Endothelial cell of umbilical vein (primary cell): ENCODE data around the gene EID3. TPM values are rescaled to one million over a fixed set of nuclear protein-coding genes. Genes with fewer than 3 reads are reported as not detected.

ENCODE experiments used
- BruUV-seq: library from RNA; stranded (reverse); fragments of 400-500 nt; replicated peaks from 2 replicates; lab custom pipeline; 2021; lab: Mats Ljungman, UMichigan
- CTCF ChIA-PET: fragments of 300-600, 350-600 bp; sonication (Branson Sonifier 250); formaldehyde crosslinking; loops from one replicate; lab custom pipeline; 2021; ENCODE audit warnings: antibody characterized with exemption, inconsistent platforms; lab: Charles Lee
- POLR2A ChIA-PET: fragments of 300-600, 350-600 bp; sonication (Branson Sonifier 250); formaldehyde crosslinking; loops from one replicate; lab custom pipeline; 2021; ENCODE audit warnings: antibody characterized with exemption, inconsistent platforms; lab: Charles Lee
- DNase-seq: peaks from one replicate; pipeline ENCODE4 v3.0.0-alpha.2; 2011; ENCODE audit warnings: low read depth, low spot score
- FAIRE-seq: peaks from 2 replicates; lab custom pipeline; 2011; peaks lifted over from hg19 to GRCh38; lab: Jason Lieb, UNC
- H2AFZ ChIP-seq: 2 replicates; pipeline ENCODE4 v1.6.0; 2012; ENCODE audit warnings: low read depth, low read length, control low read depth, inconsistent platforms
- H3K27ac ChIP-seq: 2 replicates; pipeline ENCODE4 v1.5.1; 2011; ENCODE audit warnings: low read depth, mild to moderate bottlenecking, control low read depth, low read length, moderate library complexity; ENCODE audit not compliant: insufficient read depth
- H3K27me3 ChIP-seq, 2 experiments: 2 replicates each; pipeline versions ENCODE4 v1.6.0 to v1.6.1; 2011; ENCODE audit warnings: low read length in 2 of 2, mixed read lengths in 1 of 2; ENCODE audit not compliant: control insufficient read depth in 2 of 2, insufficient read depth in 2 of 2
- H3K36me3 ChIP-seq, 2 experiments: 2 replicates in 1 of 2; 3 replicates in 1 of 2; pipeline ENCODE4 v1.5.1; 2011; ENCODE audit warnings: low read length in 2 of 2, mild to moderate bottlenecking in 1 of 2, moderate library complexity in 1 of 2; ENCODE audit not compliant: control insufficient read depth in 2 of 2, insufficient read depth in 2 of 2; ENCODE audit errors: extremely low read depth in 1 of 2
- H3K4me1 ChIP-seq: 3 replicates; pipeline ENCODE4 v1.5.1; 2011; ENCODE audit warnings: mild to moderate bottlenecking, low read length; ENCODE audit not compliant: control insufficient read depth, insufficient read depth; ENCODE audit errors: extremely low read depth
- H3K4me2 ChIP-seq: 2 replicates; pipeline ENCODE4 v1.6.1; 2011; ENCODE audit warnings: low read length, control low read depth, mixed read lengths; ENCODE audit not compliant: insufficient read depth
- H3K4me3 ChIP-seq, 3 experiments: fragments of 200-600 bp in 1 of 3; sonication (generic), shearing (Covaris generic) in 1 of 3; replicated peaks in 1 of 3; 2 replicates each; pipeline ENCODE4 v1.5.1; 2011 to 2016; ENCODE audit warnings: control low read depth in 3 of 3, low read length in 3 of 3, mild to moderate bottlenecking in 2 of 3, inconsistent platforms in 1 of 3, low read depth in 1 of 3, moderate library complexity in 1 of 3; ENCODE audit not compliant: insufficient read depth in 1 of 3
- H3K79me2 ChIP-seq: 2 replicates; pipeline ENCODE4 v1.6.0; 2012; ENCODE audit warnings: low read length, inconsistent platforms; ENCODE audit not compliant: control insufficient read depth, insufficient read depth
- H3K9ac ChIP-seq: replicated peaks from 2 replicates; pipeline ENCODE3; 2011; ENCODE audit warnings: low read length, control low read depth; ENCODE audit not compliant: insufficient read depth; ENCODE audit errors: extremely low read depth
- H3K9me1 ChIP-seq: replicated peaks from 3 replicates; pipeline ENCODE4 v1.6.0; 2011; ENCODE audit warnings: mild to moderate bottlenecking, low read length; ENCODE audit not compliant: control insufficient read depth, insufficient read depth; ENCODE audit errors: extremely low read depth
- H3K9me3 ChIP-seq: replicated peaks from 2 replicates; pipeline ENCODE4 v1.5.1; 2012; ENCODE audit warnings: low read length, inconsistent platforms; ENCODE audit not compliant: control insufficient read depth, insufficient read depth
- H4K20me1 ChIP-seq: replicated peaks from 2 replicates; pipeline ENCODE3; 2011; ENCODE audit warnings: mild to moderate bottlenecking, low read length; ENCODE audit not compliant: control insufficient read depth, insufficient read depth; ENCODE audit errors: extremely low read depth
- CTCF ChIP-seq, 2 donors: IDR thresholded peaks; 1 replicate in 1 of 2; 2 replicates in 1 of 2; pipeline ENCODE4 v1.5.1; 2011; ENCODE audit warnings: low read length in 2 of 2, mild to moderate bottlenecking in 2 of 2, moderate library complexity in 2 of 2, control low read depth in 1 of 2, inconsistent platforms in 1 of 2, low read depth in 1 of 2; ENCODE audit not compliant: insufficient read depth in 1 of 2; ENCODE audit errors: extremely low read depth in 1 of 2
- FOS ChIP-seq: IDR thresholded peaks from 2 replicates; pipeline ENCODE4 v1.6.1; 2011; ENCODE audit warnings: mild to moderate bottlenecking, low read length, moderate library complexity, borderline replicate concordance; ENCODE audit not compliant: insufficient read depth
- MYC ChIP-seq: IDR thresholded peaks from one replicate; pipeline ENCODE4 v1.6.1; 2011; ENCODE audit warnings: mild to moderate bottlenecking, low read depth, low read length
- POLR2A ChIP-seq: IDR thresholded peaks from 2 replicates; pipeline ENCODE4 v1.6.1; 2012; ENCODE audit warnings: low read depth, mild to moderate bottlenecking, control low read depth, low read length
- POLR2AphosphoS5 ChIP-seq: IDR thresholded peaks from 2 replicates; pipeline ENCODE4 v1.6.1; 2012; ENCODE audit warnings: low read depth, mild to moderate bottlenecking, control low read depth, low read length, moderate library complexity; ENCODE audit not compliant: insufficient read depth
- dilution Hi-C: fragments of 300-500 bp; cut with MboI; formaldehyde crosslinking; loops from one replicate; pipeline ENCODE4 v1.15.0; 2019; ENCODE audit warnings: low sequenced_read_pairs; ENCODE audit not compliant: extremely low pct_ligation_motif_present
- intact Hi-C: fragments of 100-400 bp; cut with micrococcal nuclease; formaldehyde crosslinking; loops from one replicate; pipeline ENCODE4 v1.10.0; 2022
- polyA plus RNA-seq, 4 experiments: library from polyadenylated mRNA; depleted of rRNA in 3 of 4; stranded (reverse) in 3 of 4; unstranded in 1 of 4; fragments of >200 nt; gene quantifications; 2 replicates each; pipeline versions ENCODE4 v1.2.1 to v1.2.3, GENCODE V29; 2011 to 2012; ENCODE audit warnings: missing spikeins in 1 of 4
- total RNA-seq: library from RNA; stranded (reverse); gene quantifications from 2 replicates; pipeline ENCODE4 v1.2.3, GENCODE V29; 2021

EID3 gene
- total and polyA plus RNA-seq, 2 donors (not counting 3 experiments of a cell fraction or from before 2014, with no cell fraction given) = 1.5 to 14.5 TPM

DNA sequence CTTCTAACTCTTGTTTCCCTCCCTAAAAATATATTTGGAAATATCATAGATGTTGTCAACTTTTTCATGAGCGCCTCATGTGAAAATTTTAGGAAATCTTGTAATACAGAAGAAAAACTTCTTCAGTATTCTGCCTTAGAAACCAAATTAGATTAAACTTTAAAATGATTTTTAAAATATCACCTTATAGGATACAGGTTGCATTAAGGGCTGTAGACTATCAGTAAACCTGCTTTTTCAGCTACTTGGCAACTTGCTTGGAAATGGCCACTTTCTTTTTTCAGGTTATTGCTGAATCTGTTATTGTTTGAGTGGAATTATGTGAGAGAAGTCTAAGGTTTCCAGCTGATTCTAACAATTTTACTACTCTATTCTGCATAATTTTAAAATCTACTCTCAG is 9.1 kb downstream of the EID3 start:
- H3K4me3 ChIP-seq = no peak overlapping the region
- DNase-seq (no peak), FAIRE-seq (no peak)
- intact Hi-C loops = no loop called here
- H3K36me3 ChIP-seq = peaks cover 22 to 57% of the 10 kb centered on the region in 2 experiments
- H3K9me3 ChIP-seq = no peaks in the 10 kb centered on the region
- H3K27ac ChIP-seq = no peak overlapping the region
- H3K27me3 ChIP-seq = no peaks in the 10 kb centered on the region
- no peak overlapping the region for H2AFZ ChIP-seq
- H3K4me2 ChIP-seq = no peak overlapping the region
- dilution Hi-C loops = no loop called here
- peaks cover 96% of the 10 kb centered on the region for H3K79me2 ChIP-seq
- ChIA-PET POLR2A (interaction anchor here (1.5 to 1.7 kb wide), 2 partner anchors 25 to 97 kb away, joined by 3 to 4 read pairs; partner anchors contain the start of gene TXNRD1), CTCF (no interaction called here)
- no peak overlapping the region for H3K9ac ChIP-seq
- H3K9me1 ChIP-seq = no peaks in the 10 kb centered on the region
- H4K20me1 ChIP-seq = peaks cover 17% of the 10 kb centered on the region
- TF ChIP-seq FOS (no peak), CTCF (IDR thresholded peaks at IDR 0.05; ENCODE audit: extremely low read depth in 1 of 2, insufficient read depth in 1 of 2, low read depth in 1 of 2, low read length in 2 of 2) (no peak), POLR2AphosphoS5 (no peak), POLR2A (peak; percentile 49), MYC (no peak)
- BruUV-seq = no TSS peak
- peaks cover 14% of the 10 kb centered on the region for H3K4me1 ChIP-seq
